ENCODE measurements around the gene NID1.

The NID1 gene

GRCh38 chr1:236064674-236065508 is at the start of gene NID1:
NID1 (minus strand) TSS chr1:236065090; CDS start chr1:236065079, 11 bp downstream.
- no peak for DNase-seq (ENCODE audit: extremely low read depth in 1 of 2, low read depth in 1 of 2)

GRCh38 chr1:236114076-236114747 is 49.3 kb upstream of the NID1 start:
- no peak for DNase-seq (ENCODE audit: extremely low read depth in 1 of 2, low read depth in 1 of 2)

DNA sequence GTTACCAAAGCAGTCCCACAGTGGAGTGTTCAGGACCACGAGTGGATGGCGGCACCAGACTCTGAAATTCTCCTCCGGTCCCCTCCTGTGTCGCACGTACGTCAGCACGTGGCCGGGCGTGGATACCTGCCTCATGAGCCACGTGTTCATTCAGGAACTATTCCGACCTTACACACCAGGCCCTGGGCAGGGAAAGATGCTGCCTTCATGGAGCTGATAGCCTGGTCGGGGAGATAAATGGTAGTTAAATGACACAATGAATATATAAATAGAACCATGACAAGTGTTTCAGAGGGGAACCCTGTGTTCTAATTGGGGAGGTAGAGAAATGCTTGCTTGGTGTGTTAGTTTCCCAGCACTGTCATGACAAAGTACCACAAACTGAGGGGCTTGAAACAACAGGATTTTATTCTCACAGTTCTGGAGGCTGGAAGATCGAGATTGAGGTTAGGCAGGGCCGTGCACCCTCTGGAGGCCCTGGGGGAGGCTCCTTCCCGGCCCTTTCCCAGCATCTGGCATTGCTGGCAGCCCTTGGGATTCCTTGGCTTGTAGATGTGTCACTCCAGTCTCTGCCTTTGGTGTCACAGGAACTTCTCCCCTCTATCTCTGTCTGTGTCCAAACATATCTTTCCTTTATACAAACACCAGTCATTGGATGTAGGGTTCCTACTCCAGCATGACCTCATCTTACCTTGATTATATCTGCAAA is 48.6 kb upstream of the NID1 start:
- no peak for DNase-seq (ENCODE audit: extremely low read depth in 1 of 2, low read depth in 1 of 2)

DNA sequence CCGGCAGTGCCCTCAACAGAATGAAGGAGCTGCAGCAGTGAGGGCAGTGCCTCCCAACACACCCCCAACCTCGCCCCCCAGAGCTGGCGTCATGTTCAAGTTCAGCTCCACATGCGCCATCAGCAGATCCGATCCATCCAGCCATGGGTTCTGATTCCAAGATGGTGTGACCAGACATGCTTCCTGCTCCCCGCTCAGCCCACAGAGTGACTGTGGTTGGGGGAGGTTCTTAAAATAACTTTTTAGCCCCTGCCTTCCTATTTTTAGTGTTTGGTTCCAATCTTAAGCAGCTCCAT is 47.4 kb upstream of the NID1 start:
- DNase-seq (ENCODE audit: extremely low read depth in 1 of 2, low read depth in 1 of 2), result no peak

DNA sequence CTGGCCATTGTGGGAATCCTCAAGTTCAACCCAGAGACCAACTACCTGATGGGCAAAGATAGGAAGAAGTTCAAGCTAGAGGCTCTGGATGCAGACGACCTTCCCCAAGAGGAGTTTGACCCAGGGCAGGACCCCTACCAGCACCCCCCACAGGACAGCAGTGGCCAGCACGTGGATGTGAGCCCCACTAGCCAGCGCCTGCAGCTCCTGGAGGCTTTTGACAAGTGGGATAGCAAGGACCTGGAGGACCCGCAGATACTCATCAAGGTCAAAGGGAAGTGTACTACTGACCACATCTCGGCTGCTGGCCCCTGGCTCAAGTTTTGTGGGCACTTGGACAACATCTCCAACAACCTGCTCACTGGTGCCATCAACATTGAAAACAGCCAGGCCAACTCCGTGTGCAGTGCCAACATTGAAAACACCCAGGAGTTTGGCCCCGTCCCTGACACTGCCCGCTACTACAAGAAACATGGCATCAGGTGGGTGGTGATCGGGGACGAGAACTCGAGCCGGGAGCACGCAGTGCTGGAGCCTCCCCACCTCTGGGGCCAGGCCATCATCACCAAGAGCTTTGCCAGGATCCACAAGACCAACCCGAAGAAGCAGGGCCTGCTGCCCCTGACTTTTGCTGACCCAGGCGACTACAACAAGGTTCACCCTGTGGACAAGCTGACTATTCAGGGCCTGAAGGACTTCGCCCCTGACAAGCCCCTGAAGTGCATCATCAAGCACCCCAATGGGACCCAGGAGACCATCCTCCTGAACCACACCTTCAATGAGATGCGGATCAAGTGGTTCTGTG is 46.8 kb upstream of the NID1 start:
- DNase-seq (ENCODE audit: extremely low read depth in 1 of 2, low read depth in 1 of 2), result no peak

DNA sequence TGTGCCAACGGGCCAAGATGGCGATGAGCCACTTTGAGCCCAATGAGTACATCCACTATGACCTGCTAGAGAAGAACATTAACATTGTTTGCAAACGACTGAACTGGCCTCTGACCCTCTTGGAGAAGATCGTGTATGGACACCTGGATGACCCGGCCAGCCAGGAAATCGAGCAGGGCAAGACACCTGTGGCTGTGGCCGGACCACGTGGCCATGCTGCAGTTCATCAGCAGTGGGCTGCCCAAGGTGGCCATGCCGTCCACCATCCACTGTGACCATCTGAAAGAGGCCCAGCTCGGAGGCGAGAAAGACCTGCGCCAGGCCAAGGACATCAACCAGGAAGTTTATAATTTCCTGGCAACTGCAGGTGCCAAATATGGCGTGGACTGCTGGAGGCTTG is 45.2 kb upstream of the NID1 start:
- DNase-seq (ENCODE audit: extremely low read depth in 1 of 2, low read depth in 1 of 2), result no peak

- DNase-seq (ENCODE audit: extremely low read depth in 1 of 2, low read depth in 1 of 2), result no peak
Observed at GRCh38 chr1:236108027-236108648, 43.2 kb upstream of the NID1 start.

GRCh38 chr1:236107121-236107907 is 42.4 kb upstream of the NID1 start:
- DNase-seq (ENCODE audit: extremely low read depth in 1 of 2, low read depth in 1 of 2), result no peak

- DNase-seq (ENCODE audit: extremely low read depth in 1 of 2, low read depth in 1 of 2), result peak in 1 of 2 donors; percentile 30
Observed at GRCh38 chr1:236103646-236104218, 38.8 kb upstream of the NID1 start.

DNA sequence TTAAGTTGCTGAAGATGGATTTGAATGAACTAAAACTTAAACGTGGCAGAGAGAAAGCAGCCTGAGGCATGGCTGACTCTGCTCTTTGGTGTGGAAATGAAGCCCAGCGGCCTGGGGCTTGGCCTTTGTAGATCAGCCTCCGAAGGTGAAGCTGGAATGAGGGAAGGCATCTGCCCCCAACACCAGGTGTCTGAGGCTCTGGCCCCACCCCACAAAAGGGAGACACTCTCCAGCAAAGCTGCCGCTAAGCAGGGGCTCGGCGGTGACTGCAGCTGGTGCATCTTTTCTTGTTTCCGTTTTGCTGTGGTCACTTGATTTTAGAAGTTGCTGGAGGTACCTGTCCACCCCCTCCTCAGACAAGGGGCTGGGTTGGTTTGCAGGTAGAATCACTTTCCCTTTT is 38.2 kb upstream of the NID1 start:
- no peak for DNase-seq (ENCODE audit: extremely low read depth in 1 of 2, low read depth in 1 of 2)

DNA sequence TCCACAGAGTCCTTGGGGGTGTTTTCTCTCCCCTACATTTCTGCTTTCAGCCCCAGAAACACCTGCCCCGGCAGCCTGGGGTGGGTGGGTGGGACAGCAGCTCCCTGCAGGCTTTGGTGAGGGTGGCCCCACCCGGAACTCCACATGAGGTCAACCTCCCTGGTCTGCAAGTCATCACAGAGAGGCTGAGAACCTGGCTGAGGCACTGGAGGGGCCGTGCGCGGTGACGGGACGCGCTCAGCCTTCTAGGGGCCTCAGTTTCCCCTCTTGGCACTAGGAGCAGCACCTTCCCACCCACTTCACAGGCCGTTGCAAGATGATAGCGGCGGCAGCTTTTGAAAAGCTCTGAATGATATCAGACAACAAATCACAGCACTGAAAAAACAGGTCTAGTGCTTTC is 37.7 kb upstream of the NID1 start:
- DNase-seq (ENCODE audit: extremely low read depth in 1 of 2, low read depth in 1 of 2), result no peak

- DNase-seq (ENCODE audit: extremely low read depth in 1 of 2, low read depth in 1 of 2), result no peak
Observed at GRCh38 chr1:236101233-236102200, 36.6 kb upstream of the NID1 start.

DNA sequence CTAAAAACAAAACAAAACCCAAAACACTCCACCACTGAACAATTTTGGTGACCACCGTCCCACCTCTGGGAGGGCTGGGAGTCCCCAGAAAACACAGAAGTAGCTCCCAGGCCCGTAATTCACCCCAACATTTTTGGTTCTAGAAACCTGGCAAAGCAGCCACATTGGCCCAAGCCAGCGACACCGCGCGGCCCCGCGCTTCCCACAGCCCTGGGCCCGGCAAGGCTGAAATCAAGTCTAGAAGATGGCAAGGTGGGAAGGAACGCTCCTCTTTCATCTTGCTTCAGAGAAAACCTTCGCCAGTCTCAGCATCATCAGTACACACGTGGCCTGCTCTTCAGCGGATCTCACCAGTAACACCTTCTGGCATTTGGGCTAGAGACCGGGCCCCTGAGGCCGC is 35.9 kb upstream of the NID1 start:
- no peak for DNase-seq (ENCODE audit: extremely low read depth in 1 of 2, low read depth in 1 of 2)

DNA sequence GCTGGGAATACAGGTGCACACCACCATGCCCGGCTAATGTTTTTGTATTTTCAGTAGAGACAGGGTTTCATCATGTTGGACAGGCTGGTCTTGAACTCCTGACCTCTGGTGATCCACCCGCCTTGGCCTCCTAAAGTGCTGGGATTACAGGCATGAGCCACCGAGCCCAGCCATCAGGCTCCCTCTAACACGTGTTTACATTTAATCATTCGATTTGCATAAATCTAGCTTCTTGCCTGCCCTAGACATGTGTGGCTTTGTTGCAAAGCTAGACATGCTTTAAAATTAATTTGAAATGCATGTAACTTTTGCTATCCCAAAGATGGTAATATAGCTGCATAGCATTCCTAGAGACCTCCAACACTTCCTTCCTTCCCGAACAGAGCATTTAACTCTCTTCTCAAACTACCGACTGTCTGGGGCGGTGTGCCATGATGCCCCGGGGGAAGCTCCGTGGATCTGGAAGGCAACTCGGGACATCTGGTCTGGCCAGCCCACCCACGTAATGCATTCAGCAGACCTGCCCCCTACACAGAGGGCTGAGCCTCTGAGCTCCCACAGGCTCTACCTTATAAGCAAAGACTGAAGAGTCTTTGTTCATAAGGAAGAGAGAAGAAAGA is 34.6 kb upstream of the NID1 start:
- DNase-seq (ENCODE audit: extremely low read depth in 1 of 2, low read depth in 1 of 2), result no peak

DNA sequence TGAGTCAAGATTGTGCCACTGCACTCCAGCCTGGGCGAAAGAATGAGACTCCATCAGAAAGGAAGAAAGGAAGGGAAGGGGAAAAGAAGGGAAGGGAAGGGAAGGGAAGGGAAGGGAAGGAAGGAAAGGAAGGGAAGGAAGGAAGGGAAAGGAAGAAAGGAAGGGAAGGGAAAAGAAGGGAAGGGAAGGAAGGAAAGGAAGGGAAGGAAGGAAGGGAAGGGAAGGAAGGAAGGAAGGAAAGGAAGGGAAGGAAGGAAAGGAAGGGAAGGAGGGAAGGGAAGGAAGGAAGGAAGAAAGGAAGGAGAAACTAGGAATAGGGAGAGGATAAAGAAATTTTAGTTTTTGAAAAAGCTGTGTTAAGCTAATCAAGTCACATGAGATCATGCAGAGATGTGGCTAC is 33.4 kb upstream of the NID1 start:
- DNase-seq (ENCODE audit: extremely low read depth in 1 of 2, low read depth in 1 of 2), result no peak

GRCh38 chr1:236096660-236097482 is 32.0 kb upstream of the NID1 start:
- DNase-seq (ENCODE audit: extremely low read depth in 1 of 2, low read depth in 1 of 2), result peak; percentile 77 to 80
